SK-N-SH (cell line): ENCODE measurements around the gene INTS11. TPM values are rescaled to one million over a fixed set of nuclear protein-coding genes. Genes with fewer than 3 reads are reported as not detected.

Experiments used
- CTCF ChIA-PET: fragments of 300-600, 350-600 bp; formaldehyde crosslinking; extraction: SDS; loops from one replicate; lab custom pipeline; 2021; lab: Yijun Ruan, JAX
- POLR2A ChIA-PET: fragments of 350-600 bp; sonication (Branson Sonifier 250); formaldehyde crosslinking; extraction: SDS; loops from one replicate; lab custom pipeline; 2020; ENCODE audit warnings: antibody characterized with exemption, inconsistent platforms; lab: Yijun Ruan, JAX
- DNase-seq: peaks from one replicate; pipeline ENCODE4 v3.0.0; 2012
- H2AFZ ChIP-seq: fragments of 200-600 bp; sonication (generic); 2 replicates; pipeline ENCODE4 v1.8.1; 2016; ENCODE audit warnings: antibody characterized with exemption, mild to moderate bottlenecking, low read depth
- H3F3A ChIP-seq: fragments of 200-600 bp; sonication (generic); replicated peaks from 2 replicates; pipeline ENCODE3; 2016; ENCODE audit warnings: antibody characterized with exemption, mild to moderate bottlenecking; ENCODE audit not compliant: insufficient read depth
- H3K27ac ChIP-seq, 2 experiments: fragments of 200-500 bp in 1 of 2; fragments of 200-600 bp in 1 of 2; sonication (Bioruptor generic) in 1 of 2; sonication (generic), shearing (Covaris generic) in 1 of 2; 2 replicates each; pipeline versions ENCODE4 v1.5.1 to v1.6.1; 2014 to 2016; ENCODE audit warnings: low read depth in 2 of 2, inconsistent platforms in 1 of 2, low read length in 1 of 2, mild to moderate bottlenecking in 1 of 2, mixed read lengths in 1 of 2
- H3K27me3 ChIP-seq: fragments of 200-600 bp; sonication (generic), shearing (Covaris generic); 2 replicates; pipeline ENCODE4 v1.6.1; 2016; ENCODE audit warnings: mixed run types; ENCODE audit not compliant: insufficient read depth
- H3K36me3 ChIP-seq, 2 experiments: fragments of 200-500 bp in 1 of 2; fragments of 200-600 bp in 1 of 2; sonication (Bioruptor generic) in 1 of 2; sonication (generic) in 1 of 2; replicated peaks in 1 of 2; 2 replicates each; pipeline versions ENCODE3 to v1.5.1; 2014 to 2016; ENCODE audit warnings: low read length in 1 of 2, mild to moderate bottlenecking in 1 of 2; ENCODE audit not compliant: insufficient read depth in 2 of 2, control insufficient read depth in 1 of 2
- H3K4me1 ChIP-seq, 2 experiments: fragments of 200-500 bp in 1 of 2; fragments of 200-600 bp in 1 of 2; sonication (Bioruptor generic) in 1 of 2; sonication (generic), shearing (Covaris generic) in 1 of 2; 2 replicates each; pipeline versions ENCODE4 v1.5.1 to v1.6.1; 2014 to 2016; ENCODE audit warnings: low read depth in 1 of 2, low read length in 1 of 2, mixed run types in 1 of 2; ENCODE audit not compliant: insufficient read depth in 2 of 2, control insufficient read depth in 1 of 2
- H3K4me2 ChIP-seq: fragments of 200-600 bp; sonication (generic), shearing (Covaris generic); 2 replicates; pipeline ENCODE4 v1.6.1; 2017; ENCODE audit warnings: mixed run types
- H3K4me3 ChIP-seq, 2 experiments: fragments of 200-500 bp in 1 of 2; fragments of 200-600 bp in 1 of 2; sonication (Bioruptor generic) in 1 of 2; sonication (generic), shearing (Covaris generic) in 1 of 2; 2 replicates each; pipeline versions ENCODE4 v1.5.1 to v1.8.1; 2014 to 2016; ENCODE audit warnings: low read depth in 2 of 2, inconsistent platforms in 1 of 2, low read length in 1 of 2, mild to moderate bottlenecking in 1 of 2, mixed read lengths in 1 of 2, moderate library complexity in 1 of 2
- H3K79me2 ChIP-seq: fragments of 200-600 bp; sonication (generic); 2 replicates; pipeline ENCODE4 v1.8.1; 2017; ENCODE audit warnings: mild to moderate bottlenecking; ENCODE audit not compliant: insufficient read depth
- H3K9ac ChIP-seq: fragments of 200-600 bp; sonication (generic); 2 replicates; pipeline ENCODE4 v1.6.1; 2017; ENCODE audit warnings: mixed run types
- H3K9me2 ChIP-seq: fragments of 200-600 bp; sonication (generic); 2 replicates; pipeline ENCODE4 v1.6.1; 2017; ENCODE audit warnings: mixed run types
- H3K9me3 ChIP-seq: fragments of 200-600 bp; sonication (generic); 2 replicates; pipeline ENCODE4 v1.6.1; 2017; ENCODE audit warnings: mixed run types, mild to moderate bottlenecking, moderate library complexity
- H4K20me1 ChIP-seq: fragments of 200-600 bp; sonication (generic); 2 replicates; pipeline ENCODE4 v1.6.1; 2017; ENCODE audit warnings: mild to moderate bottlenecking, mixed run types; ENCODE audit not compliant: insufficient read depth
- CHD2 ChIP-seq: fragments of 150-350 bp; IDR thresholded peaks from 2 replicates; pipeline ENCODE4 v1.6.1; 2018; ENCODE audit warnings: low read length; ENCODE audit not compliant: partially characterized antibody
- CTCF ChIP-seq: fragments of 200-600 bp; sonication (generic); IDR thresholded peaks from 2 replicates; pipeline ENCODE4 v1.6.1; 2017; ENCODE audit warnings: antibody characterized with exemption, mild to moderate bottlenecking, moderate library complexity
- EP300 ChIP-seq, 2 experiments: IDR thresholded peaks; 2 replicates each; pipeline versions ENCODE4 v1.4.0 to v1.6.1; 2012; ENCODE audit warnings: borderline replicate concordance in 1 of 2, low read depth in 1 of 2, low read length in 1 of 2
- FOXM1 ChIP-seq: IDR thresholded peaks from 2 replicates; pipeline ENCODE4 v1.4.0; 2012; ENCODE audit warnings: low read depth, mild to moderate bottlenecking
- MEF2A ChIP-seq: IDR thresholded peaks from 2 replicates; pipeline ENCODE4 v1.4.0; 2012; ENCODE audit warnings: low read depth, borderline replicate concordance
- NFIC ChIP-seq: IDR thresholded peaks from 2 replicates; pipeline ENCODE4 v1.4.0; 2012; ENCODE audit warnings: borderline replicate concordance
- PBX3 ChIP-seq: IDR thresholded peaks from 2 replicates; pipeline ENCODE4; 2012
- RAD21 ChIP-seq: IDR thresholded peaks from 2 replicates; pipeline ENCODE4 v1.6.1; 2012; ENCODE audit warnings: mild to moderate bottlenecking, low read length
- RCOR1 ChIP-seq: fragments of 150-350 bp; IDR thresholded peaks from 2 replicates; pipeline ENCODE4 v1.6.1; 2017; ENCODE audit warnings: antibody characterized with exemption, low read length
- RFX5 ChIP-seq: IDR thresholded peaks from 2 replicates; pipeline ENCODE4 v1.6.1; 2012; ENCODE audit warnings: mild to moderate bottlenecking, improper control_type of control experiment, low read length
- SIN3A ChIP-seq: IDR thresholded peaks from 2 replicates; pipeline ENCODE4 v1.6.1; 2012; ENCODE audit warnings: low read depth, mild to moderate bottlenecking, low read length, moderate library complexity, borderline replicate concordance
- TCF12 ChIP-seq: IDR thresholded peaks from 2 replicates; pipeline ENCODE4 v1.4.0; 2012
- TEAD4 ChIP-seq: IDR thresholded peaks from 2 replicates; pipeline ENCODE4 v1.4.0; 2012; ENCODE audit warnings: mild to moderate bottlenecking, borderline replicate concordance; ENCODE audit not compliant: insufficient read depth
- USF2 ChIP-seq: fragments of 150-350 bp; IDR thresholded peaks from 2 replicates; pipeline ENCODE4 v1.6.1; 2017; ENCODE audit warnings: antibody characterized with exemption, low read length, low read depth, borderline replicate concordance
- YY1 ChIP-seq: IDR thresholded peaks from 2 replicates; pipeline ENCODE4 v1.4.0; 2012; ENCODE audit warnings: low read depth, mild to moderate bottlenecking
- WGBS: methylation state at CpG from one replicate; pipeline ENCODE4 v1.1.6; 2017; ENCODE audit warnings: low lambda C conversion rate; 5-methylcytosine and 5-hydroxymethylcytosine counted together
- polyA plus RNA-seq, 3 experiments: library from polyadenylated mRNA; depleted of rRNA; stranded (reverse); fragments of >200 nt; gene quantifications; 2 replicates each; pipeline ENCODE4 v1.2.3, GENCODE V29; 2012
- TF ChIP-seq, protein P1 (sequence below): IDR thresholded peaks from 2 replicates; pipeline ENCODE4 v1.4.0; 2012; ENCODE audit warnings: low read depth, borderline replicate concordance
- TF ChIP-seq, protein P2 (sequence below): fragments of 150-350 bp; IDR thresholded peaks from 2 replicates; pipeline ENCODE4 v1.6.1; 2016; ENCODE audit warnings: mild to moderate bottlenecking, low read depth, low read length

Gene INTS11
- polyA plus RNA-seq, 1 of the 3 experiments (the other 2 are of a cell fraction) = 137 TPM

- ChIA-PET POLR2A (no interaction called here), CTCF (interaction anchor here (0.9 to 2.2 kb wide), 6 partner anchors 9 to 167 kb away, joined by 3 to 6 read pairs (median 4); no protein-coding TSS in a partner anchor)
- 76% methylated on average over 16 of the region's 37 CpGs for WGBS
- H3K27me3 ChIP-seq = no peaks in the 10 kb centered on the region
- no peaks in the 10 kb centered on the region for H3F3A ChIP-seq
- no peak for DNase-seq
- no peaks in the 10 kb centered on the region for H3K79me2 ChIP-seq
- H3K9me2 ChIP-seq = no peaks in the 10 kb centered on the region
- H3K4me2 ChIP-seq = no peak overlapping the region
- H3K36me3 ChIP-seq = no peaks in the 10 kb centered on the region
- no peak overlapping the region for H3K4me3 ChIP-seq
- no peaks in the 10 kb centered on the region for H3K9me3 ChIP-seq
- H3K9ac ChIP-seq = no peak overlapping the region
- no peak overlapping the region for H3K27ac ChIP-seq
- H2AFZ ChIP-seq = no peak overlapping the region
- H4K20me1 ChIP-seq = no peaks in the 10 kb centered on the region
- TF ChIP-seq SIN3A (no peak), CHD2 (no peak), TEAD4 (no peak), FOXM1 (no peak), RAD21 (no peak), RCOR1 (no peak), YY1 (no peak), USF2 (no peak), MEF2A (no peak), CTCF (no peak), TCF12 (no peak), NFIC (no peak), RFX5 (no peak), EP300 (IDR thresholded peaks at IDR 0.05; ENCODE audit: borderline replicate concordance in 1 of 2, low read depth in 1 of 2, low read length in 1 of 2) (no peak), PBX3 (no peak)
- TF ChIP-seq, protein P1, sequence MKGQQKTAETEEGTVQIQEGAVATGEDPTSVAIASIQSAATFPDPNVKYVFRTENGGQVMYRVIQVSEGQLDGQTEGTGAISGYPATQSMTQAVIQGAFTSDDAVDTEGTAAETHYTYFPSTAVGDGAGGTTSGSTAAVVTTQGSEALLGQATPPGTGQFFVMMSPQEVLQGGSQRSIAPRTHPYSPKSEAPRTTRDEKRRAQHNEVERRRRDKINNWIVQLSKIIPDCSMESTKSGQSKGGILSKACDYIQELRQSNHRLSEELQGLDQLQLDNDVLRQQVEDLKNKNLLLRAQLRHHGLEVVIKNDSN = no peak
- TF ChIP-seq, protein P2, sequence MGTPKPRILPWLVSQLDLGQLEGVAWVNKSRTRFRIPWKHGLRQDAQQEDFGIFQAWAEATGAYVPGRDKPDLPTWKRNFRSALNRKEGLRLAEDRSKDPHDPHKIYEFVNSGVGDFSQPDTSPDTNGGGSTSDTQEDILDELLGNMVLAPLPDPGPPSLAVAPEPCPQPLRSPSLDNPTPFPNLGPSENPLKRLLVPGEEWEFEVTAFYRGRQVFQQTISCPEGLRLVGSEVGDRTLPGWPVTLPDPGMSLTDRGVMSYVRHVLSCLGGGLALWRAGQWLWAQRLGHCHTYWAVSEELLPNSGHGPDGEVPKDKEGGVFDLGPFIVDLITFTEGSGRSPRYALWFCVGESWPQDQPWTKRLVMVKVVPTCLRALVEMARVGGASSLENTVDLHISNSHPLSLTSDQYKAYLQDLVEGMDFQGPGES = no peak
- peaks cover 0 to 9% of the 10 kb centered on the region in 2 experiments; a peak in 1 of 4 replicates for H3K4me1 ChIP-seq
These were observed 38.7 kb downstream of the INTS11 start for GRCh38 chr1:1285611-1286311.
